Activated T-helper 1 cell treated with anti-CD3 and anti-CD28 coated beads, Interleukin-12 subunit alpha, Interleukin-12 subunit beta, Interleukin-2, Interleukin-4 antibody, amounts not matched to agents 30 ng/mL and 10 ng/mL and 1 ng/mL, durations not matched to agents 14 hours and 24 hours and 36 hours (primary cell): ENCODE measurements around the gene NPY4R. TPM values are rescaled to one million over a fixed set of nuclear protein-coding genes. Genes with fewer than 3 reads are reported as not detected.
"Not testable (repeated sequence)": the region's sequence is repeated elsewhere in the genome, so short reads cannot be mapped to it uniquely, and the experiment has no call there.

ENCODE experiments used
- DNase-seq: peaks from one replicate; pipeline ENCODE4 v3.0.0; 2021; ENCODE audit warnings: low spot score
- H3K27ac Mint-ChIP-seq: one replicate; pipeline ENCODE4 v1.8.0; 2021; ENCODE audit warnings: mild to moderate bottlenecking, mixed read lengths
- H3K27me3 Mint-ChIP-seq: one replicate; pipeline ENCODE4 v1.8.0; 2022; ENCODE audit warnings: mild to moderate bottlenecking, moderate library complexity, mixed read lengths; ENCODE audit not compliant: insufficient read depth
- H3K36me3 Mint-ChIP-seq: one replicate; pipeline ENCODE4 v1.8.0; 2021; ENCODE audit warnings: low read depth, mixed read lengths
- H3K4me1 Mint-ChIP-seq: one replicate; pipeline ENCODE4 v1.8.0; 2021; ENCODE audit warnings: low read depth, mixed read lengths
- H3K4me3 Mint-ChIP-seq: one replicate; pipeline ENCODE4 v1.8.0; 2021; ENCODE audit warnings: mild to moderate bottlenecking, moderate library complexity, mixed read lengths
- H3K9me3 Mint-ChIP-seq: one replicate; pipeline ENCODE4 v1.8.0; 2021; ENCODE audit warnings: mixed read lengths
- intact Hi-C: fragments of 100-400 bp; cut with micrococcal nuclease; formaldehyde crosslinking; loops from one replicate; pipeline ENCODE4 v1.15.1; 2024
- total RNA-seq: library from RNA; stranded (reverse); gene quantifications from 2 replicates; pipeline ENCODE4 v1.2.3, GENCODE V29; 2022

NPY4R gene
- total RNA-seq, 1 donor from 2014 or later: not detected

DNA sequence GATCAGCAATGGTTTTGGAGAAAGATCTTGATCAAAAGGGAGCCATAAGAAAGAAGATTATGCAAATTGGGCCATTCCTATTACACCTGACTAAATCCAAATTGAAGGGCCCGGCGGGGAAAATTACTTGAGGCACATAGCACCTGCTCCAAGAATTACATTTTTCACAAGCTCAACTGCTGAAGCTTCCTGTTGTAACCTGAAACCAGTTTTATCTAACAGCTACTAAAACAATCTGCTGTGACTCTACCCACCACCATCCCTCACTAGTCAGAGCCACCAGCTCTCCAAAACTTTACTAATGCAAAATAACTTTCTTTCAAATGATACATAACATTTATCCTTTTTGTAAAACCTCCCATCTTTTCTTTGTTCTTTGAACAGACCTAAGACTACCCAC, 20.7 kb upstream of the NPY4R start:
- H3K36me3 Mint-ChIP-seq, H3K27ac Mint-ChIP-seq, DNase-seq, H3K4me3 Mint-ChIP-seq, H3K9me3 Mint-ChIP-seq, H3K27me3 Mint-ChIP-seq, H3K4me1 Mint-ChIP-seq, intact Hi-C loops: not testable (repeated sequence)

DNA sequence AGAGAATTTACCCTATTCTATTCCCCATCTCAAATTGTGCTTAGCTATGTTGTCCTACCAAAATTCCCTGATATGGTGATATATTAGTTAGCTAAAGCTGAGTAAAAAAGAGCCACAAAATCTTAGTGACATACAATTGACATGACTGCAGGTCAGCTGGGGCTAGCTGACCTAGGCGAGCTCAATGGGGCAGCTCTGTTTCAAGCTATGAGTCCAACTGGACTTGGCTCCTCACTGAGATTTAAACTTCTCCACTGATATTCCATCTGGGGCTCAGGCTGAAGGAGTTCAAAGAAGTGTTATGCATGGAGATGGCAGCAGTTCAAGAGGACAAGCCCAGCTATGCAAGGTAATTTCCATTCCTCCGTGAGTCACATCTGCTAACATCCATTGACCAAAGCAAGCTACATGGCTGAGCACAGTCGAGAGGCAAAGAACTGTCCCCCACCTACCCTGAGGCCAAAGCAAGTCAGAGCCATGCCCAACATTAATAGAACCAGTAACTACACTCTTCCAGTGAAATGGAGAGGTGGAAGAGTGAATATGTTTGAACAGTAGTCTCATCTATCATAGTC, 9.1 kb upstream of the NPY4R start:
- H3K4me3 Mint-ChIP-seq, H3K27ac Mint-ChIP-seq, intact Hi-C loops, H3K27me3 Mint-ChIP-seq, H3K4me1 Mint-ChIP-seq, H3K9me3 Mint-ChIP-seq, H3K36me3 Mint-ChIP-seq, DNase-seq: not testable (repeated sequence)

DNA sequence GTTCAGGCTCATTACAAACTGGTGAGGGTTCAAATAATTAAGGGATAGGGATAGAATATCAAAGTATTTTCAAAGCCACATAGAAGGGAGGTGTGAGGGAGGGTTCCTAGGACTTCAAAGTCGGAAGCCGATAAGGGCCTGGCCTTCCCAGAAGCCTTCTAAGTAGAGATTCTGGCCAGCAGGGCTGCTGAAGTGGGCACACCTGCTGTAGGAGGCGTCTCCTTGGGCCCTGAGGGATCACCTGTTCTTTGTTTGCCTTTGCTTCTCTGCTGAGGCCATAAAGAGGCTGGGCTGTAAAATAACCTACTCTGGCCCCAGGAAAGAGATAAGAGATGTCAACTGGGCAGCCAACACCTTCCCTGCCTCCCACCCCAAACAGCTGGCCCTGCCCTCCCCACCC, 8.0 kb upstream of the NPY4R start:
- DNase-seq, H3K4me3 Mint-ChIP-seq, H3K9me3 Mint-ChIP-seq, H3K27ac Mint-ChIP-seq, intact Hi-C loops, H3K4me1 Mint-ChIP-seq, H3K36me3 Mint-ChIP-seq, H3K27me3 Mint-ChIP-seq: not testable (repeated sequence)

DNA sequence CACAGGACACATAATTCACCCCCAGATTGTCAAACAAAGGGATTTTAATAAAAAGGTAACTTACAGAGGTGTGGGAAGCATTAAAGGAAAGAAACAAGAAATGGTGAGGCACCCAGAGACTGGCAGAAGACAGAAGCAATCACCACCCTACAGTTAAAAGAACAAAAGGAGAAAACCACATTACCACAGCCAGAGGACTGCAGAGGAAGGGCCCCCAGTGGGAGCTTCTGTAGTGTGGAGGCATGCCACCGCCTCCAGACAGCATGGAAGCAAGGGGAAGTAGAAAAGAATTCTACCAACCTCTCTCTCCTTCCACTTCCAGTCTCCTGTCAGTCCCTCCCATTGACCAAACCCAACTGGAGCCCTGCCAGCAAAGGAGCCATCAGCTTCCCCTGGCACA, 4.4 kb upstream of the NPY4R start:
- H3K27me3 Mint-ChIP-seq, H3K9me3 Mint-ChIP-seq, H3K36me3 Mint-ChIP-seq, H3K27ac Mint-ChIP-seq, H3K4me1 Mint-ChIP-seq, H3K4me3 Mint-ChIP-seq, DNase-seq, intact Hi-C loops: not testable (repeated sequence)

DNA sequence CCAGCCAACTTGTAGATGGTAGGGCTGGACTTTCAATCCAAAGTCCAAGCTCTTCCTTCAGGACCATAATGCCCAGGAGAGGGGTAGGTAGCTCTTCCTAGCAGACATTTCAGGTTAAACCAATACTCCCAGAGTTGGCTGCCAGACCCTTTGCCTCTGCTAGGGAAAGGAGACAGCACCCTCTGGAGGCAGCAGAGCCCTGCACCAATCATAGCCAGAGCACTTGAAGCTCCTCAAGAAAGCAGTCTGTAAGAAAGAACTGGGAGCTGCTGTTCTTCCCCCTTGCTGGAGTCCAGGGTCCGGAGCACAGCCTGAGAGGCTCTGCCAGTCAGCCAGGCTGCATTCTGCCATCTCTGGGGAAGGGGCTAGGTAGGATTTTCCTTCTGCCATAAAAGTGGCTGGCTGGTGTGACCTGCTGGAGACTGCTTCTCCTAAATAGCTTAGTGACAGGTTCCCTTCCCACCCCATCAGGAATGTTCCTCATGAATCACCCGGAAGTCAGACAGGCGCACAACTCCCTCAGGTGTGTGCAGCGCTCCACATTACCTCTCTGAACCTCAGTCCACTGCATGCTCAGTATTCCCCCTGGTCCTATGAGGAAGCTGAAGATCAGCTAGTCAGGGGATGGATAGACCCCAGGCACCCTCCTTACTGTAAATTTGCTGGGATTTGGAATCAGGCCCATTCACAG, 2.5 kb upstream of the NPY4R start:
- intact Hi-C loops, H3K4me3 Mint-ChIP-seq, H3K4me1 Mint-ChIP-seq, H3K36me3 Mint-ChIP-seq, H3K9me3 Mint-ChIP-seq, DNase-seq, H3K27ac Mint-ChIP-seq, H3K27me3 Mint-ChIP-seq: not testable (repeated sequence)

DNA sequence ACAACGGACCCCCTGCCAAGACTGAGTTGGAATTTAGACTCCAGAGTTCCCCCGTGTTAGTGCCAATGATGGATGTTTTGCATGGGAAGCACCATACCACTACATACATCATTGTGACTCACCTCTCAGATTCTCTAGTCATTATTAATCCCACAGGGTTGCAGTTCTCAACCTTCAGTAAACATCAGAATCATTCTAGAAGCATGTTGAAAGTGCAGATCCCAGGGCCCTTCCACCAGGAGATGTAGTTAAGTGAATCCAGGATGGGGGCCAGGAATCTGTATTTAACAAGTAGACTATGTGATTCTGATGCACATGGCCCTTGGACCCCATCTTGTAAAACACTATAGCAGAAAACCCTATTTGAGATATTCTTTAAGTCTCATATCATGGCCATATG, 2.1 kb downstream of the NPY4R start:
- H3K9me3 Mint-ChIP-seq, H3K36me3 Mint-ChIP-seq, intact Hi-C loops, H3K4me3 Mint-ChIP-seq, H3K27ac Mint-ChIP-seq, H3K4me1 Mint-ChIP-seq, DNase-seq, H3K27me3 Mint-ChIP-seq: not testable (repeated sequence)

DNA sequence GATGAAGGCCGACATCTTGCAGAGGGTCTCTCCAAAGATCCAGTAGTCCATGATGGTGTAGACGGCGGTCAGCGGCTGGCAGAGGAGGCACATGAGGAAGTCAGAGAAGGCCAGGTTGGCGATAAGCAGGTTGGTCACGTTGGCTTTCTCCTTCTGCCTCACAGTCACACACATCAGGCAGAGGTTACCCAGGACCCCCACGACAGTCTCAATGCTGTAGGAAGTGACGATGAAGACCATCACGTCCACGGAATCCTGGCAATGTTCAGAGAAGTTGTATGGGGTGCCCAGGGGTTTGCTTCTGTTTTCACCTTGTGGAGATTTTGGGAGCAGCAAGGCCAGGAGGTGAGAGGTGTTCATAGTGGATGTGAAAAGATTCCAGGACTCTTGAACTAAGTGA, 3.5 kb downstream of the NPY4R start:
- H3K9me3 Mint-ChIP-seq, H3K4me1 Mint-ChIP-seq, H3K27ac Mint-ChIP-seq, intact Hi-C loops, H3K27me3 Mint-ChIP-seq, H3K4me3 Mint-ChIP-seq, H3K36me3 Mint-ChIP-seq, DNase-seq: not testable (repeated sequence)

DNA sequence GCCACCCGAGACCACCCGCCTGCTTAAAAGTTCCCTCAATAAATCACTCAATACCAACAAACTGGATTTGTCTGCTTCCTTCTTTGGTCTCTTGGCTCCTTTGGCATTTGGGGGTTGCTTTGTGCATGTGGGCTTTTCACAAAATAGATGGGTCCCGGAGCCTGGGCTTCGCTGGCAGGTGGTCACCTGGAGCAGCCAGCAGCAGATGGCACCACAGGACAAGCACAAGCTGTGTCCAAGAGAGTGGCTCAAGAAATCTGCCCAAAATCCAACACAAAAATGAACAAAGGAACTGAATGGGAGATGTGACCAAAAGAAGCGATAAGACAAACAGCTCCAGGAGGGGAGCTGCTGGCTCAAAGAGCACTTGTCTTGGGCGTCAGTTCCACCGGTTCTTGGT, 6.2 kb downstream of the NPY4R start:
- H3K9me3 Mint-ChIP-seq, intact Hi-C loops, H3K27ac Mint-ChIP-seq, H3K4me3 Mint-ChIP-seq, DNase-seq, H3K36me3 Mint-ChIP-seq, H3K27me3 Mint-ChIP-seq, H3K4me1 Mint-ChIP-seq: not testable (repeated sequence)

DNA sequence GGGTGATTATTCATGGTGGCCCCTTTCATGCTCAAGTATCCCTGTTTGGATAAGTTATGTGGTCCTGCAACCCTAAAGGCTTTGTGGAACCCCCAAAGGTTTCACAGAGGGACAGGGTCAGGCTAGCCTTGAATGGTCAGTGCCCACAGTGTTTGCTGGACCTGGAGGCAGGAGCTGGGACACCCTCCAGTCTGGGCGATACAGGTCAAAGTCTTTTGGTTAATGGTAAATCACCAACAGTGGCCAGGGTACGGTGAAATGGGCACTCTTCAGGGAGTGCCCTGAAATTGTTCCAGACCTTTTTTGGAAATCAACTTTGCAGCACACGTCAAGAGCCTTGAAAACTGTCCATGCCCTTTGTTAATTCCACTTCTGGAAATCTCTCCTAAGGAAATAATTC, 8.7 kb downstream of the NPY4R start:
- H3K27me3 Mint-ChIP-seq, H3K36me3 Mint-ChIP-seq, H3K4me3 Mint-ChIP-seq, DNase-seq, H3K4me1 Mint-ChIP-seq, H3K27ac Mint-ChIP-seq, H3K9me3 Mint-ChIP-seq, intact Hi-C loops: not testable (repeated sequence)

DNA sequence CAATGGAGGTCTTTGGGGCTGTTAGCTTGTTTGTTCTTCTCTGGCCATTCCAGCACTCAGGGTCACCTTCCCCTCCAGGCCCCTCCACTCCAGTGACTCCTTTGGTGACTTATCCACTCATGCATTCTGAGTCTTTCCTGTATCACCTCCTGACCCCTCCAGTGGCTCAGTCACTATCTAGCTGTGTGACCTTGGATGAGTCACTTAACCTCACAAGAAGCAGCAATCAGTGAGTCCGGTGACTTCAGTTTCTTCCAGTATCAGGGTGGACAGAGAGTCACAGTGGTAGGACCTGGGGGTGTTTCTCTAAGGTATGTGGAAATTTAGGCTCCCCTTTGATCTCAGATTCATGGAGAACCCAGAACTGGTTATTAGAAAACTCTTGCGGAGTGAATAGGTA, 9.8 kb downstream of the NPY4R start:
- H3K4me1 Mint-ChIP-seq, DNase-seq, H3K36me3 Mint-ChIP-seq, H3K27me3 Mint-ChIP-seq, intact Hi-C loops, H3K9me3 Mint-ChIP-seq, H3K27ac Mint-ChIP-seq, H3K4me3 Mint-ChIP-seq: not testable (repeated sequence)

DNA sequence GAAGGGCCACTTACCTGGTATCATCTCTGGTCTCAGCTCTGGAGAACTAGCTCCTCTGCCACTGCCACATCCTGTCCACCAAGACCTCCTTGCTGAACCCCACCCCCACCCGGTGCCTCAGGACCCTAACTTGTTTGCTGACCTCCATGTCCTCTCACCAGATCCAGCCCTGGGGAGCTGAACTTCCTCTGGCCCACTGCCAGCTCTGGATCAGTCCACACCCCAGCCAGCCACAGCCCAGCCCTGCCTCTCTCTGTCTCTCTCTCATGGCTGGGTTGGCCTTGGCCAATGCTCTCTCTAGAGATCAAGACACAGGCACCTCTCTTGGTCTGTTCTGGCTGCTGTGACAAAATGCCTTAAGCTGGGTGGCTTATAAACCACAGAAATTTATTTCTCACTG, 14.4 kb downstream of the NPY4R start:
- H3K4me1 Mint-ChIP-seq, H3K36me3 Mint-ChIP-seq, H3K9me3 Mint-ChIP-seq, intact Hi-C loops, H3K27me3 Mint-ChIP-seq, H3K4me3 Mint-ChIP-seq, H3K27ac Mint-ChIP-seq, DNase-seq: not testable (repeated sequence)

DNA sequence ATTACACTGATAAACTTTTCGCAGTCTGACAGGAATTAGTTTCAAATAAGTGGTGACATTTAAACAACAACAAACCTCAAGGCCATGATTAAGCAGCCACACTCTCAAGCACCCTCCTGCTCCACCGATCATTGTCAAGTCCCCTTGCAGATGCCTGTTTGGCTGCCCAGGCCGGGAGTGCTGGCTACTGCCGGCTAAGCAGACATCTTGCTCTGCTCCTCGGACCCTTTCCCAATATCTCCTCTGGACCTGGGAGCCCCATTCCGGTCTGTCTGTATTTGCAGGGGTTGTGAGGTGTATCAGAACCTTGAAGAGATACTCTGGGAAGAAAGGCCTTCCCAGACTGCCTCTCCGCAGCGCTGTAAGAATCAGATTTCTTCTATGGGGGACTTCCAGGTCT, 14.9 kb downstream of the NPY4R start:
- H3K4me1 Mint-ChIP-seq, H3K4me3 Mint-ChIP-seq, DNase-seq, H3K27ac Mint-ChIP-seq, H3K27me3 Mint-ChIP-seq, H3K9me3 Mint-ChIP-seq, intact Hi-C loops, H3K36me3 Mint-ChIP-seq: not testable (repeated sequence)

DNA sequence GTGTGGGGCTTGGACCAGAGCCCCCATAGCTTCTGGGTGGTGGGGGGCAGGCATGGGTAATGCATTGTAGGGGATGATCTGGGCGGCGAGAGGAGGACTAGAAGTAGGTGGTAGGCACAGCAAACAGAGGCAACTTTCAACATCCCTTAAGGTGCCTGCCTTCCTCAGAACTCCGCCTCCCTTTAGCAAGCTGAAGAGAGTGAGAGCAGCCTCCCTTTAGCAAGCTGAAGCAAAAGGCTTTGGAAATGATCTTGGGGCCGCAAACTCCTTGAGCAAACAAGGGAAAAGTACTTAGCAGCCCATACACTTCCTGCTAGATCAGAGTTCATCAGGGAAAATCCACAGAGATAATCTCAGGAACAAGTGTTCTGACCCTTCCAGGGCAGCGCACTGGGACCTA, 18.3 kb downstream of the NPY4R start:
- H3K4me1 Mint-ChIP-seq, H3K36me3 Mint-ChIP-seq, intact Hi-C loops, H3K27me3 Mint-ChIP-seq, H3K4me3 Mint-ChIP-seq, H3K9me3 Mint-ChIP-seq, DNase-seq, H3K27ac Mint-ChIP-seq: not testable (repeated sequence)
